Panc1 (cell line): ENCODE results near the gene MGST1. TPM values are rescaled to one million over a fixed set of nuclear protein-coding genes. Genes with fewer than 3 reads are reported as not detected.

Experiments
- ATAC-seq: fragments of 200-7000 bp; cut with Tn5 transposase; 2 replicates; pipeline ENCODE4 v1.9.1; 2020; ENCODE audit warnings: mild to moderate bottlenecking, moderate library complexity
- BruUV-seq: library from RNA; stranded (reverse); fragments of 400-500 nt; replicated peaks from 2 replicates; lab custom pipeline; 2021; lab: Mats Ljungman, UMichigan
- CTCF ChIA-PET: fragments of 300-600 bp; sonication (Branson Sonifier 250); formaldehyde crosslinking; loops from one replicate; lab custom pipeline; 2022; ENCODE audit warnings: antibody characterized with exemption; lab: Charles Lee
- POLR2A ChIA-PET: fragments of 300-600 bp; sonication (Branson Sonifier 250); formaldehyde crosslinking; loops from one replicate; lab custom pipeline; 2022; ENCODE audit warnings: antibody characterized with exemption; lab: Charles Lee
- DNase-seq: peaks from one replicate; pipeline ENCODE4 v3.0.0-alpha.2; 2010; ENCODE audit warnings: low read depth, low spot score
- H3K27ac ChIP-seq: 2 replicates; pipeline ENCODE4 v1.5.1; 2011; ENCODE audit warnings: mild to moderate bottlenecking, low read length, inconsistent platforms
- H3K27me3 ChIP-seq: fragments of 200-500 bp; sonication (Bioruptor generic); 2 replicates; pipeline ENCODE4 v1.6.0; 2014; ENCODE audit warnings: low read length, inconsistent platforms; ENCODE audit not compliant: control insufficient read depth, insufficient read depth
- H3K36me3 ChIP-seq: fragments of 200-500 bp; sonication (Bioruptor generic); 2 replicates; pipeline ENCODE4 v1.5.1; 2014; ENCODE audit warnings: inconsistent platforms, mild to moderate bottlenecking, low read length, moderate library complexity; ENCODE audit not compliant: control insufficient read depth, insufficient read depth
- H3K4me1 ChIP-seq: 2 replicates; pipeline ENCODE4 v1.5.1; 2011; ENCODE audit warnings: inconsistent platforms, mild to moderate bottlenecking, low read length, moderate library complexity; ENCODE audit not compliant: control insufficient read depth, insufficient read depth
- H3K4me3 ChIP-seq, 2 experiments: 2 replicates each; pipeline ENCODE4 v1.5.1; 2011 to 2012; ENCODE audit warnings: low read depth in 2 of 2, low read length in 2 of 2, mild to moderate bottlenecking in 2 of 2, inconsistent platforms in 1 of 2, moderate library complexity in 1 of 2
- H3K9me3 ChIP-seq: fragments of 200-500 bp; sonication (Bioruptor generic); 2 replicates; pipeline ENCODE4 v1.5.1; 2014; ENCODE audit warnings: low read depth, mild to moderate bottlenecking, inconsistent platforms, low read length, moderate library complexity; ENCODE audit not compliant: control insufficient read depth, insufficient read depth
- CTCF ChIP-seq: fragments of 450-650 bp; IDR thresholded peaks from 2 replicates; pipeline ENCODE4 v1.5.1; 2017; ENCODE audit warnings: mild to moderate bottlenecking
- POLR2AphosphoS5 ChIP-seq: IDR thresholded peaks from 2 replicates; pipeline ENCODE4 v1.6.1; 2012; ENCODE audit warnings: mild to moderate bottlenecking, low read depth, low read length, moderate library complexity
- REST ChIP-seq, 2 experiments: IDR thresholded peaks; 2 replicates each; pipeline ENCODE4 v1.6.1; 2011 to 2012; ENCODE audit warnings: low read depth in 2 of 2, control low read depth in 1 of 2, low read length in 1 of 2, mild to moderate bottlenecking in 1 of 2, moderate library complexity in 1 of 2; ENCODE audit not compliant: insufficient read depth in 1 of 2
- SIN3A ChIP-seq: IDR thresholded peaks from 2 replicates; pipeline ENCODE4 v1.6.1; 2012; ENCODE audit warnings: low read depth, mild to moderate bottlenecking, low read length, moderate library complexity, borderline replicate concordance; ENCODE audit not compliant: insufficient read depth
- TCF7L2 ChIP-seq: IDR thresholded peaks from 2 replicates; pipeline ENCODE4 v1.6.1; 2011; ENCODE audit warnings: mild to moderate bottlenecking, low read depth, low read length, inconsistent platforms
- in situ Hi-C: cut with HindIII; loops from 2 replicates; pipeline ENCODE4 v1.10.0; 2016; ENCODE audit warnings: low sequenced_read_pairs, low pct_unique_long_range_greater_than_20kb
- intact Hi-C: fragments of 100-400 bp; cut with micrococcal nuclease; formaldehyde crosslinking; loops from one replicate; pipeline ENCODE4 v1.10.0; 2022; ENCODE audit not compliant: unreplicated experiment
- total RNA-seq: library from RNA; stranded (reverse); gene quantifications from one replicate; pipeline ENCODE4 v1.2.1, GENCODE V29; 2021; ENCODE audit not compliant: unreplicated experiment

The MGST1 gene
- total RNA-seq, 1 experiment from 2014 or later: 8.8 TPM

GRCh38 chr12:16335838-16336237 is 11.6 kb upstream of the MGST1 start:
- TF ChIP-seq POLR2AphosphoS5: no peak
- no peak for TF ChIP-seq REST (IDR thresholded peaks at IDR 0.05; ENCODE audit: insufficient read depth in 1 of 2, low read depth in 2 of 2, low read length in 1 of 2)
- no peak for TF ChIP-seq TCF7L2
- ChIA-PET CTCF (no interaction called here), POLR2A (no interaction called here)
- in situ Hi-C loops (no loop called here), intact Hi-C loops (no loop called here)
- BruUV-seq: no TSS peak
- no peak overlapping the region for H3K27ac ChIP-seq
- H3K27me3 ChIP-seq: no peaks in the 10 kb centered on the region
- no peaks in the 10 kb centered on the region for H3K36me3 ChIP-seq
- no peak for DNase-seq
- no peak for ATAC-seq
- H3K4me1 ChIP-seq: no peaks in the 10 kb centered on the region
- H3K4me3 ChIP-seq: no peak overlapping the region
- H3K9me3 ChIP-seq: no peaks in the 10 kb centered on the region

- intact Hi-C loops: no loop called here
- no peaks in the 10 kb centered on the region for H3K9me3 ChIP-seq
- no peak overlapping the region for H3K27ac ChIP-seq
- H3K4me3 ChIP-seq: no peak overlapping the region
- BruUV-seq: no TSS peak
- ChIA-PET POLR2A (no interaction called here), CTCF (no interaction called here)
- in situ Hi-C loops: no loop called here
- no peak for TF ChIP-seq POLR2AphosphoS5
- no peak for TF ChIP-seq TCF7L2
- TF ChIP-seq REST (IDR thresholded peaks at IDR 0.05; ENCODE audit: insufficient read depth in 1 of 2, low read depth in 2 of 2, low read length in 1 of 2): no peak
- TF ChIP-seq SIN3A: no peak
- TF ChIP-seq CTCF: no peak
- H3K36me3 ChIP-seq: no peaks in the 10 kb centered on the region; the same call in 1 of the 2 replicates
- ATAC-seq (no peak), DNase-seq (no peak)
- H3K27me3 ChIP-seq: no peaks in the 10 kb centered on the region
- peaks cover 4% of the 10 kb centered on the region; the same call in 1 of the 2 replicates for H3K4me1 ChIP-seq
These were observed 3.2 kb upstream of the MGST1 start for GRCh38 chr12:16344269-16344668.
